Measurements from ENCODE around the gene EPM2A.

- TF ChIP-seq CTCF (conservative IDR thresholded peaks at IDR 0.05; ENCODE audit: low read depth, low read length), result no peak
- TF ChIP-seq EZH2 (IDR thresholded peaks at IDR 0.05; ENCODE audit: borderline replicate concordance, low read depth, low read length, poor library complexity, severe bottlenecking), result no peak
Measured at GRCh38 chr6:145705561-145705960, 29.8 kb downstream of the EPM2A start.
